ENCODE data around the gene COG4.

The COG4 gene

DNA sequence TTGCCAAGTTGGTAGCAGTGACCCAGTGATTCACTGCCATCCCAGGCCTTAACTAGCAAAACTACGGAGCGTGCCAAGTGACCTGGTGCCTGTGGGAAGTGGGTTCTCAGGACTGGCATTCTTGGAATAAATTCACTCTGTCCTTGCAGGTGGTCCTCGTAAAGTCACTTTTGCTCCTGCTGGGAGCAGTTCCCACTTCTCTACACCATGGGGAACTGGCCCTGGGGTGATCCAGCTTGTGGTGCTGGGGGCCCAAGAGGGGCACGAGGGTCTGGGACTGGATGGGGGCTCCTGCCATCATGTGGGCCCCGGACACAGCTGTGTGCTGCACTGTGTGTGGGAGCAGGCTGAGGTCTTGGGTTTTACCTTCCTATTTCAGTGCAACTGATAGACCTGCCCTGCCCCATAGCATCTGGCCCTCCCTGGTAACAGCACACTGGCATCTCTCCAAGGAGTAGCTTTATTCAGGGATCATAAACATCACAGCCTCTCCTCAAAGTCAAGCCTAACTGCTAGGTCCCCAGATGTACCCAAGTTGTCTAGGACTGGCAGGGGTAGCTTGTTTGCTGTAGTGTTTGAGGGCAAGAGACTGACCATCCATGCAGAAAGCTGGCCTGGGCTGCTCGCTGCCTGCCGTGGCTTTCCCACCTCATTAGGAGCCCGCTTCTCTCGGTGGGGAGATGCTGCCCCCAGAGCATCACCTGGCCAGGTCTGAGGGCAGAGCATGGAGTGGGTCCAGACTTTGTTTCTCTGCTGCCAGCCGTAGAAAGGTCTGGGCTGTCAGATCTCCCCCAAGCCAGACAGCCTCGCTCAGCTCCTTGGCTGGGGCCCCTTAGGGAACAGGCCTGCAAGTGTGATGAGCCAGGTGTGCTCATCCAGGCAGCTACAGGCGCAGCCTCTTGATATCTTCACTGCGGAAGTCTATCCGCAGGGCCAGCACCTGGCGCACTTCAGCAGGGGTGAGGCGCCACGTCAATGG, 42.9 kb downstream of the COG4 start:
- DNase-seq (ENCODE audit: low read depth in 2 of 2): no peak

DNA sequence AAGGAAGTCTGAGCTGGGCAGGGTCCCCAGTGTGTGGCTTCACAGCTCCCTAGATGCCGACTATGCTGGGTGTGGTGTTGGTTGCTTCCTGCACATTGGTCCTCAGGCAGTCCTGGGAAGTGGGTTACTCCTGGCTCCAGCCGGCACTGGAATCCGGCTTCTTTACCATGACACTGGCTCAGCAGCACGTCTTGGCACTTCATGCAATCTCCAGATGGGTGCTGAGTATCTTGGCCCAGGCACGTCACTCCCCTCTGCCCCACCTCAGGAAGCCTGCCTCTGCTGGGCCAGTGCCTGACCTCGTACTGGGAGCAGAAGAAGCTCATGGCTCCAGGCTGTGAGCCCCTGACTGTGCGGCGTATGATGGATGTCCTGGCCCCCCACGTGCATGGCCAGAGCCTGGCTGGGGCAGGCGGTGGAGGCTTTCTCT, 44.4 kb downstream of the COG4 start:
- no peak for DNase-seq (ENCODE audit: low read depth in 2 of 2)

DNA sequence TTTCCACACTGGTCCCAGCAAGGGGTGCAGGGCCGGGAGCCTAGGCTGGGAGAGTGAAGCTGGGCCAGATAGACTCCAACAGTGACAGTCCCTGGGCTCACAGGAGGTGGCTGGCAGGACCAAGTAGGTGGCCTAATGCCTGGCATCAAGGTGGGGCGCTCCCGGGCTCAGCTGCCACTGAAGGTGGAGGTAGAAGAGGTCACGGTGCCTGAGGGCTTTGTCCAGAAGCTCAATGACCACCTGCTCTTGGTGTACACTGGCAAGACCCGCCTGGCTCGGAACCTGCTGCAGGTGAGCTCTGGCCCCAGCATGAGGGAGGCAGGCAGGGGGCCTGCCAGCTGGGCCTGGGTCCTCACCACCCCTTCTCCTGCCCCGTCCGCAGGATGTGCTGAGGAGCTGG, 45.2 kb downstream of the COG4 start:
- no peak for DNase-seq (ENCODE audit: low read depth in 2 of 2)

DNA sequence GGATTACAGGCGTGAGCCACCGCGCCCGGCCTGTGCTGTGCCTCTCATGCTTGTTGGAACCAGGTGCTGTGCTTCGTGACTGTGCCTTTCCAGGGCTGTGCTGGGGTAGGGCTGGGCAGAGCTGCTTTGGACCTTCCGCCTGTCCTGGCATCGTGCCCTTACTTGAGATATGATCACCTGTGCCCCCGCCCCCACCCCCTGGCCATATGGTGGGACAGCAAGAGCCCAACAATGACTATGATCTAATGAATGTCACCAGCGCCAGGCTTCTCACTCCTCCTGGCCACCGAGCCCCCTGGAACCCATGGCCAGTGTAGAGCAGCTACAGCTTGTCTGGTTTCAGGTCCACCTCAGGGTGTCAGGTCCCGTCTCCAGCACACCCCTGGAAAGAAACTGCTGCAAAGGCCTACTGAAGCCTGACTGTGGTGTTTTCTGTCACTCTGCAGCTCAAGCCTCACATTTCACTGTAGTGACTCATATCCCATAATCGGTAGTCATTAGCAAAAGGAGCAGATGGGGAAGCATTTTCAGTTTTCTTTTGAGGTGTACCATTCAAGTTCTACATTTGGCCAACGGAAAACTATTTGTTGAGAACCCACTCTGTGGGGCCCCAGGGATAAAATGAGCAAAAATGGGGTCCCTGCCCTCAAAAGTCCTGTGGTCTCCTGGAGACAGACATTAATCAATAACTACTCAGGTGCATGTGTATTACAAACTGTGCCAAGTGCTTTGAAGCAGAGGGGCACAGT, 46.9 kb downstream of the COG4 start:
- DNase-seq (ENCODE audit: low read depth in 2 of 2): peak; percentile 52 to 63

DNA sequence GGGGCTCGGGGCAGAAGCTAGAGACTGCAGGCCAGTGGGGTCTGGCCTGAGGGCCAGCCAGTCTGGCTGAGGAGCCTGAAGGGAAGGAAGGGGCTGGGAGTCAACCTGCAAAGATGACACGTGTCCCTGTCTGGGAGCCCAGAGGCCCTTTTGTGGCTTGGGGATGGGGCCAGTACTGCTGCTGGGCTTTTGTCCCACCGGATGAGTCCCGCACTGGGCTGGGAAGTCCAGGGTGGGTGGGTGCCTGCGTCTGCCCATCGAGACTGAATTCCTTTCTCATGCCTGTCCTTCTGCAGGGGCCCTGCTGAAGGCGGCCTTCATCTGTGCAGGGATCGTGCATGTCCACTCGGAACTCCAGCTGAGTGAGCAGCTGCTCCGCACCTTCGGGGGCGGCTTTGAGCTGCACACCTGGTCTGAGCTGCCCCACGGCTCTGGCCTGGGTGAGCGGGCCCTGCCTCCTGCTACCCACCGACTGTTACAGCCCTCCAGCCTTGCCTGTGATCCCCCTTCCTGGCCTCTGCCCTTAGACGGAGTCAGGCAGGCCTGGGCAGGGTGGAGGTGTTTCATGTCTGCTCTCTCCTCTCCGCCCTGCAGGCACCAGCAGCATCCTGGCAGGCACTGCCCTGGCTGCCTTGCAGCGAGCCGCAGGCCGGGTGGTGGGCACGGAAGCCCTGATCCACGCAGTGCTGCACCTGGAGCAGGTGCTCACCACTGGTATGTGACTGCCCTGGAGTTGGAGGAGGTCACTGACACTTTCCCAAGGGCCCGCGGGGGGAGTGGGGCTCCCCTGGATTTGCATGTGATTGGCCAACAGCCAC, 48.1 kb downstream of the COG4 start:
- no peak for DNase-seq (ENCODE audit: low read depth in 2 of 2)

DNA sequence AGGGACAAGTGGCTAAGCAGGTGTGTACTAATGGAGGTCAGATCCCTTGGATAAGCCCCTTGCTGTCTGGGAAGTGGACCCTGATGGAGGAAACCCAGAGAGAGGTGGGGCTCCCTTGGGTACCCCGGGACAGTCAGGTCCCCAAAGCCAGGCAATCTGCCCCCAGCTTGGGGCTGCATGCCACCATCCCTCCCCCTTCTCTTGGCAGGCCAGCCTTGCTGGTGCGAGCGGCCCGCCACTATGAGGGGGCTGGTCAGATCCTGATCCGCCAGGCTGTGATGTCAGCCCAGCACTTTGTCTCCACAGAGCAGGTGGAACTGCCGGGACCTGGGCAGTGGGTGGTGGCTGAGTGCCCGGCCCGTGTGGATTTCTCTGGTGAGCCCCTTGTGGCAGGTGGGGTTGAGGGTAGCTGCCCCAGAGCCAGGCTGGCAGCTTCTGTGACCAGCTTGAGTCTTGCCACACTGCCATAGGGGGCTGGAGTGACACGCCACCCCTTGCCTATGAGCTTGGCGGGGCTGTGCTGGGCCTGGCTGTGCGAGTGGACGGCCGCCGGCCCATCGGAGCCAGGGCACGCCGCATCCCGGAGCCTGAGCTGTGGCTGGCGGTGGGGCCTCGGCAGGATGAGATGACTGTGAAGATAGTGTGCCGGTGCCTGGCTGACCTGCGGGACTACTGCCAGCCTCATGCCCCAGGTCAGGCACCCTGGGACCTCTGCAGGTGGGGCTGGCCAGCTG, 48.9 kb downstream of the COG4 start:
- no peak for DNase-seq (ENCODE audit: low read depth in 2 of 2)

DNA sequence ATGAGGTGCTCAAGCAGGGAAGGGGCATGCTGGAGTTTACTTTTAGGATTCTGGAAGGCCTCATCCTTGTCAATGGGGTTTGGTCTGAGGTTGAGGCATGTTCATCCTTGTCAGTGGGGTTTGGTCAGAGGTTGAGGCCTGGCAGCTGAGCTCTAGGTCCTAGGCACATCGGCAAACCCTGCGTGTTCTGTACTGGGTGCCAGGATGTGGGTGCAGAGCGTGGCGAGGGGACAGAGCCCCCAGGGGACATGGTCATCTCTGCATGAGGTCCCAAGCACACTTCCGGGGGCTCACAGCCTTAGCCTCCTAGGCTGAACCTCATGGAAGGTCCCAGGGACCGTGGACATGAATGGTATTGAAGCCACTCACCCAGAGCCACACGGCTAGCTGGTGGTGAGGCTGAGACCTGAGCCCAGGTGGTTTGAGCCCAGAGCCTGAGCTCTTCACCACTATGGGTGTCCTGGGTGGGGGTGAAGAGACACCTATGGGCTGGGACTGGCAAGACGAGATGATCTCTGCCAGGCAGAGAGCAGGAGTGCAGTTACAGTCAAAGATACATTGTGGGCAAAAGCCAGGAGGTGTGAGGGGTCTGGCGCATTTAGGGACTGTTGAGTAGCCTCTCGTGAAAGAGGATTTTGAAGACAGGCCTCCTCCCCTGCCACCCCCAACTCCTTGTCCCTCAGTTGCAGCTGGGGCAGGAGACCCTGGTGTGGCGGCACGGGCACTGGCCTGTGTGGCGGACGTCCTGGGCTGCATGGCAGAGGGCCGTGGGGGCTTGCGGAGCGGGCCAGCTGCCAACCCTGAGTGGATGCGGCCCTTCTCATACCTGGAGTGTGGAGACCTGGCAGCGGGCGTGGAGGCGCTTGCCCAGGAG, 49.7 kb downstream of the COG4 start:
- no peak for DNase-seq (ENCODE audit: low read depth in 2 of 2)

DNA sequence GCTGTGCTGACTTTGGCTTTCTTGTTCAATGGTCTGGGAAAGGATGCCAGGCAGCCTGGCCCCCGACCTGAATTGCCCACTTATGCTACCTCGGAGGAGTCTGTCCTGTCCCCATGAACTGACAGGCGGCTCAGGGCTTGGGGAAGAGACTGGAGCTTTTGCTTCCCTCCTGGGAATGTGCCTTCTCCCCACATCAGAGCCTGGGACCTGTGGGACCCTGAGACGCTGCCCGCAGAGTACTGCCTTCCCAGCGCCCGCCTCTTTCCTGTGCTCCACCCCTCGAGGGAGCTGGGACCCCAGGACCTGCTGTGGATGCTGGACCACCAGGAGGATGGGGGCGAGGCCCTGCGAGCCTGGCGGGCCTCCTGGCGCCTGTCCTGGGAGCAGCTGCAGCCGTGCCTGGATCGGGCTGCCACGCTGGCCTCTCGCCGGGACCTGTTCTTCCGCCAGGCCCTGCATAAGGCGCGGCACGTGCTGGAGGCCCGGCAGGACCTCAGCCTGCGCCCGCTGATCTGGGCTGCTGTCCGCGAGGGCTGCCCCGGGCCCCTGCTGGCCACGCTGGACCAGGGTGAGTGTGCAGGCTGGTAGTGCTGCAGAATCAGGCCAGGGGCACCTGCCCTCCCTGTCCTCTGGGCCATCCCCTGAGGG, 50.4 kb downstream of the COG4 start:
- DNase-seq (ENCODE audit: low read depth in 2 of 2): no peak

DNA sequence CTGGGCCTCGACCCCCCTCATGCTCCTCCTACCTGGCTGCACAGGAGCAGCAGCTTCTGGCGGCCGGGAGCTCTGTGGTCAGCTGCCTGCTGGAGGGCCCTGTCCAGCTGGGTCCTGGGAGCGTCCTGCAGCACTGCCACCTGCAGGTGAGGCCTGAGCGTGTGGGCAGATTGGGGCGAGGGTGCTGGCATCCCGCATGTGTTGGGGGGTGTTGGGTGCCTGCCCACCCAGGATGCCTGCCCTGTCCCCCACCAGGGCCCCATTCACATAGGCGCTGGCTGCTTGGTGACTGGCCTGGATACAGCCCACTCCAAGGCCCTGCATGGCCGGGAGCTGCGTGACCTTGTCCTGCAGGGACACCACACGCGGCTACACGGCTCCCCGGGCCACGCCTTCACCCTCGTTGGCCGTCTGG, 52.4 kb downstream of the COG4 start:
- DNase-seq (ENCODE audit: low read depth in 2 of 2): no peak

DNA sequence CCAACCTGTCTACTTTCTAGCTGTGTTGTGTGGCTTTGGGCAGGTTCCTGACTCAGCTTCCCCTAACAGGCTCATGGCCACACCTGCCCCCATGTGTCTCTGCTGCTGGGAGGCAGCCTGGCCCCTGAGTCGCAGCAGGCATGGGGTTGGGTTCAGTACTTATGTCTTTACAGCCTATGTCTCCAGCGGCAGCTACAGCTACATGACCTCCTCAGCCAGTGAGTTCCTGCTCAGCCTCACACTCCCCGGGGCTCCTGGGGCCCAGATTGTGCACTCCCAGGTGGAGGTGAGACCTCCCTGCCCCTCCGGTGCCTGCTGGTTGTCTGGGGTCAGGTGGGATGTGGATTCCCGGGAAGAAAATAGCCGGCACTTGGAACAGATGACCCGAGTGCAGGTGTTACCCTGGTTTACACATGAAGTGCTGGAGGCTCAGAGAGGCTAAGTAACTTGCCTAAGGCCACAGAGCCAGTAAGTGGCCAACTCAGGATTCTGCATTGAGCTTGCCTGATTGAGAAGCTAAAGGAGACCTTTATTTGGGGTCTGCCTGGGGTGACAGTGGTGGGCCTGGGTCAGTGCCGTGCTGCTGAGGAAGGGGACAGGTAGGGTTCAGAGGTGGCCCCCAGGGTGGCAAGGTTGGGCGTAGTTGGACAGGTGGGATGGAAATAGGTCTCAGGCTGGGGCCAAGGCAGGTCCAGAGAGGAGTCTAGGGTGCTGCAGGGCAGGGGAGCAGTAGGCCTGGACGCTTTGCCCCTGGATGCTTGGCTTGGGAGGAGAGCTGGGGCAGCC, 53.0 kb downstream of the COG4 start:
- DNase-seq (ENCODE audit: low read depth in 2 of 2): no peak

DNA sequence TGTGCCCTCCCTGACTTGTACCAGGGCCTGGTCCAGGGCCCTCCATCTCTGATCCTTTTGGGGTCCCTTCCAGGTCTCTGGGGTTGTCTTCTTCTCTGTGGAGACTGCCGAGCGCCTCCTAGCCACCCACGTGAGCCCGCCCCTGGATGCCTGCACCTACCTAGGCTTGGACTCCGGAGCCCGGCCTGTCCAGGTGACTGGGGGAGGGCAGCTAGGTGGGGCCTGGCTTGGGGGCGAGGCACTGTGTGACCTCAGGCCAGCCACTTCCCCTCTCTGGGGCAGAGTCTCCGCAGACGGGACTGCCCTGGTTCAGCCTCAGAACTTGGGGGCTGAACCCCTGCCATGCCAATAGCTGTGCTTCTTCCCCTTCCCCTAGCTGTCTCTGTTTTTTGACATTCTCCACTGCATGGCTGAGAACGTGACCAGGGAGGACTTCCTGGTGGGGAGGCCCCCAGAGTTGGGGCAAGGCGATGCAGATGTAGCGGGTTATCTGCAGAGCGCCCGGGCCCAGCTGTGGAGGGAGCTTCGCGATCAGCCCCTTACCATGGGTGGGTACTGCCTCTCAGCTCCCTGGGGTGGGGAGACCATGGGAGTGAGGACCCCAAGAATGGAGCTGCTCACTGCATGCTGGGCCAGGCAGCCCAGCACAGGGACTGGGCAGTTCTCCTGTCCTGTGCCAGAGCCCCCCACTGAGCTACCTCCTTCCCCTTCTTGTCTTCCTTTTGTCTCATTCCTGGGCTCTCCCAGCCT, 54.4 kb downstream of the COG4 start:
- DNase-seq (ENCODE audit: low read depth in 2 of 2): no peak

DNA sequence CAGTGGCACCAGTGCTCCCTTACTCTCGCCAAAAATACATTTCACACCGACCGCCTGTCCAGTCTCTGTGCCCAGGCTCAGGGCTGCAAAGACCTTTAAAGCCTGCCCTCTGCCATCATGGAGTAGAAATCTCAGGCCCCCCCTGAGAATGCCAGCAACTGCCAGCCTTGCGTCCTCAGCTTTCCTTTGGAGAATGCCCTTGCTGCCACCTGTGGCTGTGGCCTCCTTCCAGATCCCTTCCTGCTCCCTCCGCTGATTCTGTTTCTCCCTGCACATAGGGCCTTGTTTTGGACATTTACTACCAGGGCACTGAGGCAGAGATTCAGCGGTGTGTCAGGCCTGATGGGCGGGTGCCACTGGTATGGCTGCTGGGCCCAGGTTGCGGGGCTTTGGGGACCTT, 55.7 kb downstream of the COG4 start:
- DNase-seq (ENCODE audit: low read depth in 2 of 2): no peak

DNA sequence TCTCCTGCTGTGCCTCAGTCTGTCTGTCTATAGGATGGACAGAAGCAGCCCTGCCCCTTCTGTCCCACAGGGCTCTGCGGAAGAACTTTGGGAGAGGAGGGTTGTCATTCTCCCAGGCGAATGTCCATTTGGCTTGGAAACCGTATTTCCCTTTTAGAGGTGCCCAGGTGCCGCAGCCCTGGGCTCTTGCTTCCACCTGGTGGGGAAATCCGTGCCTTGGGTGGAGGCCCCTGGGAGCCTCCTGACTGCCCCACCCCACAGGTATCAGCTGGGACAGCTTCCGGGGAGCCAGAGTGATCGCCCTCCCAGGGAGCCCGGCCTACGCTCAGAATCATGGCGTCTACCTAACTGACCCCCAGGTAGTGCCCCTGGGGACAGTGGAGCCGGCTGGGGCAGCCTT, 56.2 kb downstream of the COG4 start:
- no peak for DNase-seq (ENCODE audit: low read depth in 2 of 2)

DNA sequence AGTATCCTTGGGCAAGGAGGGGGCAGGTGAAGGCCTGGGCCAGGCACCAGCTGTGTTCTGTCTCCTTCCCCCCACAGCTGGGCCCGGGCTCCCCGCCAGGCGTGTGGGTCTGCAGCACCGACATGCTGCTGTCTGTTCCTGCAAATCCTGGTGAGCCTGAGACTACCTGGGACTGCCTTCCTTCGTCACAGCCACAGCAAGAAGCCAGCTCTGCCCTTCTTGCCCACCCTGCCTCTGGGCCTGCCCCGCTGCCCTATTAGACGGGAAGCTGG, 56.6 kb downstream of the COG4 start:
- no peak for DNase-seq (ENCODE audit: low read depth in 2 of 2)

DNA sequence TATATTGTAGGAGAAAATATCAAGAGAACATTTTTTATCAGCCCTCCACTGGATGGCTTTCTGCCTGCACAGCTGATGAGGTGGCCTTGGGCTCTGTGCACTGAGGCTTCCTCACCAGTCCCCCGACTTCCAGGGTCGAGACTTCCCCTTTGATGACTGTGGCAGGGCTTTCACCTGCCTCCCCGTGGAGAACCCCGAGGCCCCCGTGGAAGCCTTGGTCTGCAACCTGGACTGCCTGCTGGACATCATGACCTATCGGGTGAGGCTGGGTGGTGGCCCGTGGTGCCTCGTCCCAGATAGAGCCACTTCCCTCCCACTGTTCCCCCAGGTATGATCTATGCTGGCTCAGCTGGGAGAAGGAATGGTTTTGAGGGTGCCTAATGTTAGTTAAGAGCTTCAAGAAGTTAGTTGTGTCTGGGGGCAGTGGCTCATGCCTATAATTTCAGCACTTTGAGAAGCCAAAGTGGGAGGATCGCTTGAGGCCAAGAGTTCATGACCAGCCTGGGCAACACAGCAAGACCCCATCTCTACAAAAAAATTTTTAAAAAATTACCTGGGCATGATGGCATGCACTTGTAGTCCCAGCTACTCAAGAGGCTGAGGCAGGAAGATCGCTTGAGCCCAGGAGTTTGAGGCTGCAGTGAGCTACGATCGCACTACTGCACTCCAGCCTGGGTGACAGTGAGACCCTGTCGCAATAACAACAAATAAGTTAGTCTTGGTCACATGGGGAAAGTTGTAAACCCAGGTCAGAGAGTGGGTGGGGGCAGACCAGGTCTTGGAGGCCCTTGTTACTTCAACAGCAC, 57.2 kb downstream of the COG4 start:
- DNase-seq (ENCODE audit: low read depth in 2 of 2): no peak

DNA sequence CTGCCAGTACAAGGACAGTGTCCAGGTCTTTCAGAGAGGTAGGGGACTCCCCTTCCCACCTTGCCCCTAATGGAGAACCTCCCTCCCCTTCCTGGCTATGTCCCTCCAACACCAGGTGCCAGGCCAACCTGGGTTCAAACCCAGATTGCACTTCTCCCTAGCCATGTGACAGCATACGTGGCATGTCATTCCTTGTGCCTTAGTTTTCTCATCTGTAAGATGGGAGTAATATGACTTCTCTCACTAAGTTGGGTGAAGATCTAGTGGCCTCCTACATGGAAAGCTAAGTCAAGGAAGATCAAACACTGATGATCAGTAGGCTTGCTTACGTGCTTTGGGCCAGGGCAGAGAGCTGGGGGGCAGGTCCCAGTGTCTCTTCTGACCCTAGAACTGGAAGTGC, 60.1 kb downstream of the COG4 start:
- DNase-seq (ENCODE audit: low read depth in 2 of 2): no peak

DNA sequence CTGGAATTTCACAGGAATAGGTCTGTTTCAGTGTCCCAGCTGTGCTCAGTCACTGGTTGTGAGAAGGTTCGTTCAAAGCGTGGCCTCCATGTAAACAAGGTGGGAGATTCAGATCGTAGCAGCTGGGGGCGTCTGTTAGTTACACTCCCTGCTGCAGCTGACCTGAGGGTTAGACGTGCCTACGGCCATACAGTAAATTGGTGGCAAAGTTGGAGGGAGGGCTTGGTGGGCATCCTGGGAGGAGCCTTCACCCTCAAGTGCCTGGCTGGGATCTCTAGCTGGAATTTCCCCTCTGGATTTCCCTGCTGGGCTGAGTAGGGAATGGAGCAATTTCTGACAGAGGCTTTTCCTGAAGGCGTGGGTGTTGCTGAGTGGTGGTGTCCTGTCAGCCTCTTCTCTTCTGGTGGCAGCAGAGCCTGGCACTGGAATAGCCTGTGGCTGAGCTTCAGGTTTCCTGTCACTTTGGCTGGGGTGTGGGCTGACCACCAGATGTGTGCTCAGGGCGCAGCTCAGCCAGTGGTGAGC, 62.6 kb downstream of the COG4 start:
- DNase-seq (ENCODE audit: low read depth in 2 of 2): no peak

Data from fibroblast of skin of left quadriceps (primary cell).